Stimulated activated naive B cell treated with anti-CD40 and anti-IgM and Interleukin-4, amounts not matched to agents 10 μg/mL and 1 μg/mL and 100 μg/mL, for 72 hours (primary cell): ENCODE measurements around the gene GPR17.

ENCODE experiments used
- ATAC-seq, 2 donors: fragments of 150-1000 bp; cut with Tn5 transposase; replicated peaks; 2 replicates each; pipeline ENCODE4 v1.10.0; 2021; ENCODE audit warnings: moderate library complexity in 1 of 2
- DNase-seq: peaks from one replicate; pipeline ENCODE4 v3.0.0; 2021
- H3K27ac Mint-ChIP-seq: one replicate; pipeline ENCODE4 v1.8.0; 2022; ENCODE audit warnings: mild to moderate bottlenecking, mixed read lengths
- H3K27me3 Mint-ChIP-seq, 2 donors: one replicate each; pipeline ENCODE4 v1.8.0; 2022; ENCODE audit warnings: mixed read lengths in 2 of 2
- H3K36me3 Mint-ChIP-seq, 2 donors: one replicate each; pipeline ENCODE4 v1.8.0; 2022; ENCODE audit warnings: mixed read lengths in 2 of 2, mild to moderate bottlenecking in 1 of 2
- H3K4me1 Mint-ChIP-seq, 2 donors: one replicate each; pipeline ENCODE4 v1.8.0; 2022; ENCODE audit warnings: mixed read lengths in 2 of 2, mild to moderate bottlenecking in 1 of 2
- H3K4me3 Mint-ChIP-seq, 2 donors: one replicate each; pipeline ENCODE4 v1.8.0; 2022; ENCODE audit warnings: mild to moderate bottlenecking in 2 of 2, mixed read lengths in 2 of 2, moderate library complexity in 1 of 2
- H3K9me3 Mint-ChIP-seq, 2 donors: one replicate each; pipeline ENCODE4 v1.8.0; 2022; ENCODE audit warnings: mixed read lengths in 2 of 2, mild to moderate bottlenecking in 1 of 2

GPR17 gene

GRCh38 chr2:127655209-127656073 is 9.5 kb downstream of the GPR17 start:
- DNase-seq (no peak), ATAC-seq (no peak)
- H3K27me3 Mint-ChIP-seq: peaks cover 0 to 6% of the 10 kb centered on the region in 2 donors
- H3K27ac Mint-ChIP-seq: no peak overlapping the region
- H3K36me3 Mint-ChIP-seq: peaks cover 0 to 1% of the 10 kb centered on the region in 2 donors
- no peaks in the 10 kb centered on the region for H3K9me3 Mint-ChIP-seq
- H3K4me3 Mint-ChIP-seq: no peak overlapping the region
- peaks cover 41 to 57% of the 10 kb centered on the region in 2 donors for H3K4me1 Mint-ChIP-seq

- H3K4me3 Mint-ChIP-seq: no peak overlapping the region
- H3K9me3 Mint-ChIP-seq: no peaks in the 10 kb centered on the region
- peaks cover 31 to 45% of the 10 kb centered on the region in 2 donors for H3K4me1 Mint-ChIP-seq
- ATAC-seq (no peak), DNase-seq (no peak)
- peaks cover 6 to 18% of the 10 kb centered on the region in 2 donors for H3K27me3 Mint-ChIP-seq
- no peak overlapping the region for H3K27ac Mint-ChIP-seq
- H3K36me3 Mint-ChIP-seq: no peaks in the 10 kb centered on the region
Observed at GRCh38 chr2:127656569-127657231, 10.7 kb downstream of the GPR17 start.

GRCh38 chr2:127657232-127657595 is 11.3 kb downstream of the GPR17 start:
- H3K4me1 Mint-ChIP-seq: peaks cover 25 to 40% of the 10 kb centered on the region in 2 donors
- DNase-seq: no peak

GRCh38 chr2:127658146-127658545 is 12.2 kb downstream of the GPR17 start:
- Mint-ChIP-seq H3K27me3 (peaks cover 15 to 26% of the 10 kb centered on the region in 2 donors), H3K36me3 (no peaks in the 10 kb centered on the region), H3K9me3 (no peaks in the 10 kb centered on the region), H3K4me3 (no peak overlapping the region), H3K4me1 (peaks cover 16 to 32% of the 10 kb centered on the region in 2 donors), H3K27ac (no peak overlapping the region)
- no peak for ATAC-seq
- DNase-seq: no peak

More at GRCh38 chr2:127657232-127657595, 11.3 kb downstream of the GPR17 start:
- Mint-ChIP-seq H3K36me3 (no peaks in the 10 kb centered on the region), H3K9me3 (no peaks in the 10 kb centered on the region), H3K27ac (no peak overlapping the region), H3K4me3 (no peak overlapping the region), H3K27me3 (peaks cover 11 to 22% of the 10 kb centered on the region in 2 donors)
- no peak for ATAC-seq

GRCh38 chr2:127658641-127659407 is 12.9 kb downstream of the GPR17 start:
- DNase-seq: no peak
- Mint-ChIP-seq H3K4me3 (no peak overlapping the region), H3K36me3 (no peaks in the 10 kb centered on the region), H3K4me1 (peaks cover 12 to 32% of the 10 kb centered on the region in 2 donors), H3K9me3 (no peaks in the 10 kb centered on the region), H3K27ac (no peak overlapping the region), H3K27me3 (peaks cover 22 to 28% of the 10 kb centered on the region in 2 donors)
- ATAC-seq: no peak

- Mint-ChIP-seq H3K36me3 (no peaks in the 10 kb centered on the region), H3K9me3 (no peaks in the 10 kb centered on the region), H3K27me3 (peaks cover 25 to 33% of the 10 kb centered on the region in 2 donors), H3K27ac (no peak overlapping the region), H3K4me1 (peaks cover 12 to 30% of the 10 kb centered on the region in 2 donors), H3K4me3 (no peak overlapping the region)
- DNase-seq (no peak), ATAC-seq (peak; percentile 51 to 55)
Observed at GRCh38 chr2:127659408-127660290, 13.7 kb downstream of the GPR17 start.

DNA sequence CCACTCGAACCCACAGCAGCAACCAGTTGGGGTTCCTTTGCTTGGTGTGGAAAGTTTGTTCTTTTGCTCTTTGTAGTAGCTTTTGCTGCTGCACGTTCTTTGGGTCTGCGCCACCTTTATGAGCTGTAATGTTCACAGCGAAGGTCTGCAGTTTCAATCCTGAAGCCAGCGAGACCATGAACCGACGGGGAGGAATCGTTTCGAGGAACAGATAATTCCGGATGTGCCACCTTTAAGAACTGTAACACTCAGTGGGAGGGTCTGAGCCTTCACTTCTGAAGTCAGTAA is 14.3 kb downstream of the GPR17 start:
- H3K4me3 Mint-ChIP-seq: no peak overlapping the region
- ATAC-seq (no peak), DNase-seq (no peak)
- H3K27me3 Mint-ChIP-seq: peaks cover 29 to 39% of the 10 kb centered on the region in 2 donors
- H3K9me3 Mint-ChIP-seq: no peaks in the 10 kb centered on the region
- no peaks in the 10 kb centered on the region for H3K36me3 Mint-ChIP-seq
- no peak overlapping the region for H3K27ac Mint-ChIP-seq
- peaks cover 12 to 30% of the 10 kb centered on the region in 2 donors for H3K4me1 Mint-ChIP-seq

DNA sequence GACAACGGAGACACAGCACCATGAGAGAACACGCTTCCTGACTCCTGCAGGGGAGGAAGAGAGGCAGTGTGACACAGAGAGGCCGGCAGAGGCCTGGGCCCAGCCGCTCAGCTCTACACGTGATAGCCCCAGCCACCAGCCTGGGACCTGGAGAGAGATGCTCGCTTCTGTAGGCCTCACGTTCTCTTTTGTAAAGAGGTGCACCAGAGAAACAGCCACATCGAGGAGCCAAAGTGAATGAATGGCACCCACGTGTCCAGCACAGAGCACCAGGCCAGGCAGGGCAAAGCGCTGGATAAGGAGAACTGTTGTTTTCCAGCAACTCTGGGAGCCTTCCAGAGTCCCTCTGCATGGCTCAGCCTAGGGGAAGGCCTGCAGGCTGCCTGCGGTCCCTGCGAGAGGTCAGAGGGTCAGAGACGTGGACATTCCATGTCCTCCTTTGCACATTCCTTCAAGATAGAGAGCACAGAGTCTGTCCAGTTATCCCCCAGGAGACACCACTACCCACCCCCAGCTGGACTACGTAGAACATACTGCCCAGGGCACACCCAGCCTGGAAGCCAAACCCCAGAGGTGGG is 15.2 kb downstream of the GPR17 start:
- H3K9me3 Mint-ChIP-seq: no peaks in the 10 kb centered on the region
- DNase-seq (no peak), ATAC-seq (no peak)
- no peak overlapping the region for H3K4me3 Mint-ChIP-seq
- no peaks in the 10 kb centered on the region for H3K36me3 Mint-ChIP-seq
- peaks cover 12 to 30% of the 10 kb centered on the region in 2 donors for H3K4me1 Mint-ChIP-seq
- no peak overlapping the region for H3K27ac Mint-ChIP-seq
- peaks cover 29 to 46% of the 10 kb centered on the region in 2 donors for H3K27me3 Mint-ChIP-seq

DNA sequence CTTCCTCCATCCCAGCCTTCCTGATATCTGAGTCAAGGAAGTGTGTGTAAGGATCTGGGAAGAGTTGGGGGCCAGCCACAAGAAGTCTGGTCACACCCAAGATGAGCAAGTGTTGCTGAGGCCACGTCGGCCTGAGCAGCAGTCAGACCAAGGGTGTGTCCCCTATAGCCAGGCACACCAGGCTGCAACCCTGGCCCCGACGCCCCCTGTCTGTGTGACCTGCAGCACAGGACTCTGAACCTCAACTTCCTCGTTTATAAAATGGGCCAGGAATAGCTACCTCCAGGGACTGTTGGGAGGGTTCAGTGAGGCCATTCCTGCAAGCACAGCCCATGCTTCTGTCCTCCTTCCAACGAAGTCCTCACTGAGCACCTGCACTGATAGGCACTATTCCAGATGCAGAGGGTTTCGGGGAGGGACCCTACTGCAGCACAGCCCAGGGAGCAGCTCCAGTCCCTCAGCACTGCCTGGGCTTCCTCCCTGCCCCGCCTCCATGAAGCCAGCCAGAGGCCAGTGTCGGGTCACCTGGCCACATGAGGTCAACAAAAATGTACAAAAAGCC is 16.1 kb downstream of the GPR17 start:
- ATAC-seq (no peak), DNase-seq (no peak)
- H3K9me3 Mint-ChIP-seq: no peaks in the 10 kb centered on the region
- peaks cover 29 to 53% of the 10 kb centered on the region in 2 donors for H3K27me3 Mint-ChIP-seq
- peaks cover 9 to 27% of the 10 kb centered on the region in 2 donors for H3K4me1 Mint-ChIP-seq
- H3K4me3 Mint-ChIP-seq: no peak overlapping the region
- H3K27ac Mint-ChIP-seq: no peak overlapping the region
- H3K36me3 Mint-ChIP-seq: no peaks in the 10 kb centered on the region

DNA sequence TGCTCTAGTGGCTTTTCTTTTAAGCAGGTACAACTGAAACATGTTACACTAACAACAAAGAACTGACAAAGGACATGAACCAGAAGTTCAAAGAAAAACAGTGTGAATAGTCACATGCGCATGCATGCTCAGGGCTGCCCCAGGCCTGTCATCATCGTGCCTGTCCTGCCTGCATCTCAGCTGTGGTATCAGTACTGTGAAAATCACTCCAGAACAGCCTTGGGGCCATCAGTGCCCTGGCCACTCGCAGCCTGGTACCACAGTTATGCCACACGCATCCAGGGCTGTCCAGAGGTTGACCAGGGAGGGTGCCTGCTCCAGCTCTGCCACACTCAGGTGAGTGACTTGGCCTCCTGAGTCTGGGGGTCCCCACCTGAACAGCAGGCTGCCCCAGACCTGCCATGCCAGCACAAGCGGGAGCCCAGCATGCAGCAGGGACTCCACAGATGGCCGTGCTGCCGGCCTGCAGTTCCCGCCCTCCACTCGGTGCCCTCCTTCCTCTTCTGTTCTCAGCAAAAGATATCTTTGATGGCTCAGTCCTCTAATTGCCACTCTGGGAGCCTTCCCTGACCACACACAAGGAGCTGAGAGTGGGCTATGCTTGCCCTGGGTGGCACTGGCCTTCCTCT is 17.1 kb downstream of the GPR17 start:
- Mint-ChIP-seq H3K4me3 (no peak overlapping the region), H3K4me1 (peaks cover 9 to 25% of the 10 kb centered on the region in 2 donors), H3K9me3 (no peaks in the 10 kb centered on the region), H3K36me3 (no peaks in the 10 kb centered on the region), H3K27me3 (peaks cover 29 to 53% of the 10 kb centered on the region in 2 donors), H3K27ac (no peak overlapping the region)
- no peak for DNase-seq
- ATAC-seq: no peak

GRCh38 chr2:127663566-127664064 is 17.7 kb downstream of the GPR17 start:
- Mint-ChIP-seq H3K4me3 (no peak overlapping the region), H3K27me3 (peaks cover 29 to 53% of the 10 kb centered on the region in 2 donors), H3K4me1 (peaks cover 9 to 24% of the 10 kb centered on the region in 2 donors), H3K36me3 (no peaks in the 10 kb centered on the region), H3K27ac (no peak overlapping the region), H3K9me3 (no peaks in the 10 kb centered on the region)
- ATAC-seq (no peak), DNase-seq (no peak)

- DNase-seq: no peak
- H3K9me3 Mint-ChIP-seq: no peaks in the 10 kb centered on the region
- H3K36me3 Mint-ChIP-seq: no peaks in the 10 kb centered on the region
- no peak overlapping the region for H3K27ac Mint-ChIP-seq
- peak; percentile 29 to 34 for ATAC-seq
- H3K27me3 Mint-ChIP-seq: peaks cover 33 to 59% of the 10 kb centered on the region in 2 donors
- peaks cover 8 to 18% of the 10 kb centered on the region in 2 donors for H3K4me1 Mint-ChIP-seq
- peak overlapping the region; percentile 32 to 67 for H3K4me3 Mint-ChIP-seq
Observed at GRCh38 chr2:127664065-127664894, 18.3 kb downstream of the GPR17 start.
